Effector CD8-positive, alpha-beta T cell (primary cell): ENCODE data around the gene CCP110.

Experiments used
- DNase-seq: peaks from one replicate; lab custom pipeline; 2025; lab: John Stamatoyannopoulos, UW
- total RNA-seq, 4 experiments: gene quantifications; one replicate each; lab custom pipeline; 2026; lab: John Stamatoyannopoulos, UW

CCP110 gene, protein sequence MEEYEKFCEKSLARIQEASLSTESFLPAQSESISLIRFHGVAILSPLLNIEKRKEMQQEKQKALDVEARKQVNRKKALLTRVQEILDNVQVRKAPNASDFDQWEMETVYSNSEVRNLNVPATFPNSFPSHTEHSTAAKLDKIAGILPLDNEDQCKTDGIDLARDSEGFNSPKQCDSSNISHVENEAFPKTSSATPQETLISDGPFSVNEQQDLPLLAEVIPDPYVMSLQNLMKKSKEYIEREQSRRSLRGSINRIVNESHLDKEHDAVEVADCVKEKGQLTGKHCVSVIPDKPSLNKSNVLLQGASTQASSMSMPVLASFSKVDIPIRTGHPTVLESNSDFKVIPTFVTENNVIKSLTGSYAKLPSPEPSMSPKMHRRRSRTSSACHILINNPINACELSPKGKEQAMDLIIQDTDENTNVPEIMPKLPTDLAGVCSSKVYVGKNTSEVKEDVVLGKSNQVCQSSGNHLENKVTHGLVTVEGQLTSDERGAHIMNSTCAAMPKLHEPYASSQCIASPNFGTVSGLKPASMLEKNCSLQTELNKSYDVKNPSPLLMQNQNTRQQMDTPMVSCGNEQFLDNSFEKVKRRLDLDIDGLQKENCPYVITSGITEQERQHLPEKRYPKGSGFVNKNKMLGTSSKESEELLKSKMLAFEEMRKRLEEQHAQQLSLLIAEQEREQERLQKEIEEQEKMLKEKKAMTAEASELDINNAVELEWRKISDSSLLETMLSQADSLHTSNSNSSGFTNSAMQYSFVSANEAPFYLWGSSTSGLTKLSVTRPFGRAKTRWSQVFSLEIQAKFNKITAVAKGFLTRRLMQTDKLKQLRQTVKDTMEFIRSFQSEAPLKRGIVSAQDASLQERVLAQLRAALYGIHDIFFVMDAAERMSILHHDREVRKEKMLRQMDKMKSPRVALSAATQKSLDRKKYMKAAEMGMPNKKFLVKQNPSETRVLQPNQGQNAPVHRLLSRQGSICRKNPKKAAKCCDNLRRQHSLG
- total RNA-seq, result 36.8 to 52.7 (median 42.6) reads per million in 4 experiments

DNA sequence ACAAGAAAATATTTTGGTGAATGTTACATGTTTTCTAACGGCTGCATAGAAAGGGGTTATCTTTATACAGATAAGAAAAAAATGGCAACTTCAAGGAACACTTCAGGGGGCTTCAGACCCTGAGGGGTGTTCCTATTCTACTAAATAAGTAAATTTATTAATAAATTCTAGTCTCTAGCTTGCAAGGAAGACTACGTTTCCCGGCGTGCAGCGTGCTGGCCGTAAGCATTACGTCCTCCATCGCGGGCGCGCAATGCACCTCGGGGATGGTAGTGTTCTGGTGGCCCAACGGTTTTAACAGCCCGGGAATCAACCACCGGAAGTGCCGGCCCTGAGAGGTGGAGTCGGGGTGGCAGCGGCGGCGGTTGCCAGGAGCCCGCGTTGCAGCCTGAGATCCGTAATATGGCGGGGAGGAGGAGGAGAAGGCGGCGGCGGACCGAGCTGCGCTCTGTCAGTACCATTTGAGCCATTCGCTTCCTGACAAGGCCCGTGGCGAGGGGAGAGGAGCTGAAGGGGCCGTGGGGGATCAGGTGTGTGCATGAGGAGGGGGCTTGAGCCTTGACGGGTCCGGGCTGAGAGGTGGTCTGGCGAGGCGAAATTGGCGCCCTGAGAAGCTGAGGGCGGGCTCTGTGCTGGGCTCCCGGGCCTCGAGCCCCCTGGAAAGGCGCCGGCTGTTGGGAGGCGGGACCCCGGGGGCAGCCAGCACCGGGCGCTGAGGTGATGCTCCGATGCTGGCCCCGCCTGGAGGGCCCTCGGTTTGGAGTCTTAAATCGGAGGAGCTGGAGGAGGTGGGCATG lies at the start of gene CCP110:
Gene CCP110 (plus strand): TSS at position 384 of the 797 bp plus-strand sequence. CDS start 3,940 bp downstream, outside the sequence.
- peak; percentile 85 for DNase-seq

GRCh38 chr16:19474617-19475016 lies 49.1 kb upstream of the CCP110 start:
- no peak for DNase-seq

DNA sequence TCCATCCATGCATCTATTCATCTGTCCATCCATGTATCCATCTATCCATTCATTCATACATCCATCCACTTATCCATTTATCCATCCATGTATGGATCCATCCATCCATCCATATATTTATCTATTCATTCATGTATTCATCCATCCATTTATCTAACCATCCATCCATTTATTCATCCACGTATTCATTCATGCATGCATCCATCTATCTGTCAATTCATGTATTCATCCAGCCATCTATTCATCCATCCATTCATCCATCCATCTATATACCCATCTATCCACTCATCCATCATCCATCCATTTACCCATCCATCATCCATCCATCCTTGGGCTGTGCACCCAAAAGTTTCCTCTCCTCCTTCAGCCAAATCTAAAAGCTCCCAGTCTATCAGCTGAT lies 45.2 kb upstream of the CCP110 start:
- DNase-seq, result no peak

DNA sequence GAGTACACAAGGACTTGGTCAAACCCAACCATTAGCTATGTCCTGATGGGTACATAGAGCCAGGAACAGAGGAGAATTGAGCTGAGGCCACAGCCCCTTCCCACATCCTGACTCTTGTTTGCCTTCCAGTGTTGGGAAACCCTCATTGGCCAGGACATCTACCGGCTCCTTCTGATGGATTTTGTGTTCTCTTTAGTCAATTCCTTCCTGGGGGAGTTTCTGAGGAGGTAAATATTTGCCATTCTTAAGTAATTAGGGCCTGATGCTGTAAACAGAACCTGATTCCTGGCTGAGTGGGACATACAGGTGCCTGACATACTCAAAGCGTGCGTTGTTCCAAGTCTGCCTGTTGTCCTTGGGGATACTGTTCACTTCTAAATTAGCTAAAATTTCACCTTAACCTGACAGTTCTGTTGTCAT lies 44.4 kb upstream of the CCP110 start:
- no peak for DNase-seq

GRCh38 chr16:19481296-19481695 lies 42.4 kb upstream of the CCP110 start:
- no peak for DNase-seq

DNA sequence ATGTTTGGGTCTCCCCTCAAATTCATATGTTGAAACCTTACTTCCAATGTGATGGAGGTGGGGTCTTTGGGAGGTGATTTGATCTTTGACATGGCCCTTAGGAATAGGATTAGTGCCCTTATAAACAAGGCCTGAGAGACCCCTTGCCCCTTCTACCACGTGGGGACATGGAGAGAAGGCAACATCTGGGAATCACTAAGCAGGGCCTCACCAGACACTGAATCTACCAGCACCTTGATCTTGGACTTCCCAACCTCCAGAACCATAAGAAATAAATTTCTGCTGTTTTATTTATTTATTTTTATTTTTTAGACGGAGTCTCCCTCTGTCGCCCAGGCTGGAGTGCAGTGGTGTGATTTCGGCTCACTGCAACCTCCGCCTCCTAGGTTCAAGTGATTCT lies 42.0 kb upstream of the CCP110 start:
- no peak for DNase-seq

- no peak for DNase-seq
These were observed 41.5 kb upstream of the CCP110 start for GRCh38 chr16:19482291-19482690.

DNA sequence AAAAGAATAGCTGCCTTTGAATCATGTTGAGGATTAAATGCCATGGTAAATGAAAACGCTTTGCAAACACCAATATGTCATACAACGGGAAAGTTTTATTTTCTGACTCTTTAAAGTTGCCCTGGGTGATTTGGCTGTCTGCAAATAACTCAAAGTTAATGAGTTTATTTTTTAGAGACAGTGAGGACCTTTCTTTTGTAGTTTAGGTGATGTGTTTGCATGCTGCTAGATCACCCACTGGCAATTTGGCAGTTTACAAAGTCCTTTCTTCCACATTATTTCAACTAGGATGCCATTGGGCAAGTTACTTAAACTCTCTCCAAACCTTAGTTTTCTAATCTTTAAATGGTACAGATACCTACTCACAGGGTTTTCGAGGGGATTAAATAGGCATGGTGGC lies 39.6 kb upstream of the CCP110 start:
- no peak for DNase-seq

- DNase-seq, result no peak
These were observed 38.1 kb upstream of the CCP110 start for GRCh38 chr16:19485611-19486010.

GRCh38 chr16:19486051-19486450 lies 37.7 kb upstream of the CCP110 start:
- no peak for DNase-seq

- no peak for DNase-seq
These were observed 36.9 kb upstream of the CCP110 start for GRCh38 chr16:19486750-19487325.

DNA sequence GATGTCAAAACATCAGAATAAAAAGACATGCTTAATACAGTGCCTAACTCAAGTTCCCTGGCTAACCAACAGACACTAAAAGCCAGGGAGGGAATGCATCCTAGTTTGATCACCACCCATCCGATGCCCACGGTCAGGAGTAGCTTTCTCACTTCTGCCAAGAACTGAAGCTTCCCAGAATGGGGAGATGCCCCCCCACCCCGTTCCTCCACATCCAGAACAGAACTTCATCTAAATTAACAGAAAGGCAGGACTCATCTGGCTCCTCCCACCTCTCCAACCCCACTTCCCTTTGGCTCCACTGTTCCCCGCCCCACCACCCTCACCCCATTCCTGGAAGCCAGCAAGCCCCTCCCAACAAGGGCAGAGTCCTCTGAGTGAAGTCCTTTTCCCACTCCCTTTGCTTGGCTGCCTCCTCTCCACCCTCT lies 35.5 kb upstream of the CCP110 start:
- DNase-seq, result no peak

DNA sequence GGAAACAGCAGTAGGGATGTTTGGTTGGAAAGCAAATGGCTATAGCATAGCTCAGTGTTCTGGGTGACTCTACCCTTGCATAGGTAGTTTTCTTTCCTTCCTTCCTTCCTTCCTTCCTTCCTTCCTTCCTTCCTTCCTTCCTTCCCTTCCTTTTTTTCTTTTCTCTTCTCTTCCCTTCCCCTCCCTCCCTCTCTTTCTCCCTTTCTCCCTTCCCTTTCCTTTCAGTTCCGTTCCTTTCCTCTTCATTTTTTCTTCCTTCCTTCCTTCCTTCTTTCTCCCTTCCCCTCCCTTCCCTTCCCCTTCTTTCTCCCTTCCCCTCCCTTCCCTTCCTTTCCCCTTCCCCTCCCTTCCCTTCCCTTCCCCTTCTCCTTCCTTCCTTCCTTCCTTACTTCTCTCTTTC lies 33.1 kb upstream of the CCP110 start:
- no peak for DNase-seq

DNA sequence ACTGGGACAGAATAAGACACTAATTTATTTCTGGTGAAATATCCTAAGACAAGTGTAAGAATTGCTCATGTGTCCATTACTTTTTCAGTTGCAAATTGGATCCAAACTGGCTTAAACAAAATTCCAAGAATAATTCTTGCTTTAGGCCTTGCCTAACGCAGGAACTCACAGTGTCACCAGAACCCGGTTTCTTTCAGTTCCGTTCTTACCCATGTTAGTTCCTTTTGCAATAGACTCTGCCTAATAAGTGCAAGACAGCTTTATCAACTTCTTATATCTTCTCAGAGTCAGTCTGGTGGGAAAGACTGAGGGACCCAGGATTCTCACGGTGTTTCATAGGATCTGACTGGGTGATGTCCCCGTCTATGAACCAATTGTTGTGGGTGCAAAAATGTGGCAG lies 26.6 kb upstream of the CCP110 start:
- no peak for DNase-seq

DNA sequence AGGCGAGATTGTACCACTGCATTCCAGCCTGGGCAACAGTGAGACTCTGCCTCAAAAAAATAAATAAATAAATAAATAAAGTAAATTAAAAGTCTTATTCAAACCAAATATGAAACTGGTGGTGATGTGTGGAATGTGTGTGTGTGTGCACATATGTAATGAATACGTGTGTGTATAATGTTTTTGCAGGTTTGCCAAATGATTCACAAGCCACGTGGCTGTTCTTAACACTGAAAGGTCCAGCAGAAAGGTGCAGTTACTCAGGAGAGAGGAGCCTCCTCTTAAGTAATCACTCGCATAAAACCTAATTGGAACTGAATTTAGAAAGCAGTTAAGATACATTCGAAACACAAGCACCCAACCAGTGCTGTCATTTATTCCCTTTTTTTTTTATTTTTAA lies 24.7 kb upstream of the CCP110 start:
- DNase-seq, result no peak

DNA sequence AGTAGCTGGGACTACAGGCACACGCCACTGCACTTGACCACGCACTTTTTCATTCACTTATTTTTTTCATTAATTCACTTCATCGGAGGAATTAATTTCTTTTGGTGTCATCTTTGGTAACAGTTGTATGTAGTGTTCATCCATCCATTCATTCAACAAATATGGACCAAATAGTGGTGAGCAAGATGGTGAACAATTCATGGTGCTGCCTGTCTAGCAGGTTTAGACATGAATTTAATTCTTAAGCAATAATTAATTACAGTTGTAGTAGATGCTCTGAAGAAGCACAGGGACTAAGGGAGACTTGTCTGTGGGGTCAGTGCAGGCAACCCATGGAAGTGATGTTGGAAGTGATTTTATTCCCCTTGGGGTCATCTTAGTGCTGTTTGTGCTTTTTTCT lies 24.3 kb upstream of the CCP110 start:
- no peak for DNase-seq

- DNase-seq, result peak; percentile 23
These were observed 21.2 kb upstream of the CCP110 start for GRCh38 chr16:19502395-19503131.

DNA sequence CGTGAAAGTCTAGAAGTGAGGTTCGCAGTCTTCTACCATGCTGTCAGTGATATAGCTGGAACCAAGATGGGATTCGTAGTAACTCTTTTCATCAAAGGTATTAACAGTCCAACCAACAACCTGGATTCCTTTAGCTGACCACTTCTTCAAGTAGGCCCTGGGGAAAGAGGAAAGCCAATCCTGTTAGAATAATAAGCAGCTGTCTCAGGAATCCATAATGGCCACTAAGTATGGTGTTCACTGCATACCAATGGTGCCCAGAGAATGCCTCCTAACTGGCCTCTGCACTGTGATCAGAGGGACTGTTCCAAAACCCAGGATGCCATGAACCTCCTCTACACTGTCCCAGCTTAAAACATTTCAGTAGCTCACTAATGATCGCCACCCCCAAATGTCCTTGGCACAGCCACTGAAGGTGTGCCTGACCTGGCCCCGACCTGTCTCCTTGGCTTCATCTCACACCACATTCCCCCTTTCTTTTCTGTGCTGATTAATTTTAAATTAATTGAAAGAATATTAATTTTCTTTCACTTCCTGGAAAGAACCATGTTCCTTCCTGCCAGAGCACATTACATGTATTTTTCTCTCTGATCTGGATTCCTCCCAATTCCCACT lies 20.2 kb upstream of the CCP110 start:
- DNase-seq, result no peak

DNA sequence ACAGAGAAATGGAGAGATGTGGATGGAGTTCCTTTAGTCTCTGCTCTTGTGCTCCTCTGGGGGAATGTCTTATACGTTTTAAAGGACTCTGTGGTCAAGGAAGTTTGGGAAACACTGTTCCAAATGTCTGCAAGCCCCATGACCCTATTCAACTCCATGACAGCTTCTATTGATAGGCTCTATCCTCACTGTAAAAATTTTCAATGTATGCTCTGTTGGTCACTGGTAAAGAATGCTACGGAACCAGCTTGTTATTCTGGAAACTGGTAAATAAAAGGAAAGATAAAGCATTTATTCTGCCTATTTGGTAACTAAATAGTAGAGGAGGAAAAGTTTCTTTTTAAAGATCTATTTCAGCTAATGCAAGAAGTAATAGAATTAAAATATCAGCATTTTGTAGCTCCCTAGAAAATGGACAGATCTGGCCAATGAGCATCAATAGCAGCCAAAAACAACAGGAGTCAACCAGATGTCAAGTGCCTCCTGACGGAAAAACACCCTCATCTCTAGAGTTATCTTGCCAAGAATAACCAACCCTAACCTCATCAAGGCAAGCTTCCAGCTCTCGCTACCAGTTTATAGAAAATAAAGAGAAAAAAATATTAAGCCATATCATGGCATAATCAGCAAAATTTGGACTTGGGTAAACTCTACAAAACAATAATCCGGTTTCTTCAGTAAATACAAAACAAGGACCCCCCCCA lies 18.0 kb upstream of the CCP110 start:
- DNase-seq, result no peak

GRCh38 chr16:19506965-19507364 lies 16.8 kb upstream of the CCP110 start:
- no peak for DNase-seq
